Thoracic aorta (tissue), 2 donors: ENCODE results near the gene POLK. TPM values are rescaled to one million over a fixed set of nuclear protein-coding genes. Genes with fewer than 3 reads are reported as not detected.
"Not testable (repeated sequence)": the region's sequence is repeated elsewhere in the genome, so short reads cannot be mapped to it uniquely, and the experiment has no call there.

Experiments
- ATAC-seq: fragments of 150-250 bp; one replicate; pipeline ENCODE4 v1.8.0; 2017; ENCODE audit warnings: low read depth; ENCODE audit not compliant: insufficient number of reproducible peaks, low FRiP score
- DNase-seq: peaks from one replicate; pipeline ENCODE4 v3.0.0-alpha.2; 2020; ENCODE audit warnings: low spot score
- H3K27ac ChIP-seq, 2 donors: fragments of 200-600 bp; sonication (generic); 1 replicate in 1 of 2; 2 replicates in 1 of 2; pipeline ENCODE4 v1.5.1; 2016; ENCODE audit warnings: mild to moderate bottlenecking in 2 of 2, moderate library complexity in 2 of 2
- H3K27me3 ChIP-seq: fragments of 200-600 bp; sonication (generic); replicated peaks from 2 replicates; pipeline ENCODE4 v1.6.0; 2016; ENCODE audit warnings: mild to moderate bottlenecking; ENCODE audit not compliant: insufficient read depth
- H3K36me3 ChIP-seq: fragments of 200-600 bp; sonication (generic); one replicate; pipeline ENCODE4 v1.5.1; 2016
- H3K4me1 ChIP-seq, 2 donors: fragments of 200-600 bp; sonication (generic); 1 replicate in 1 of 2; 2 replicates in 1 of 2; pipeline versions ENCODE4 v1.5.1 to v1.6.0; 2016; ENCODE audit warnings: low read depth in 2 of 2, mild to moderate bottlenecking in 1 of 2; ENCODE audit not compliant: control insufficient read depth in 1 of 2
- H3K4me3 ChIP-seq: fragments of 200-600 bp; sonication (generic); 2 replicates; pipeline ENCODE4 v1.5.1; 2016; ENCODE audit warnings: mild to moderate bottlenecking
- H3K9me3 ChIP-seq: fragments of 200-600 bp; sonication (generic); 2 replicates; pipeline ENCODE4 v1.5.1; 2016
- total RNA-seq, 2 donors: library from RNA; depleted of rRNA; stranded (reverse); fragments of >200 nt; gene quantifications; one replicate each; pipeline versions ENCODE4 v1.1.0 to v1.2.3, GENCODE V29; 2016
- TF ChIP-seq, protein P1 (sequence below): fragments of 200-600 bp; sonication (generic); IDR thresholded peaks from one replicate; pipeline ENCODE4 v1.5.1; 2019; ENCODE audit warnings: antibody characterized with exemption

The POLK gene
- total RNA-seq, 2 donors from 2014 or later = 48.2 to 51.4 TPM

DNA sequence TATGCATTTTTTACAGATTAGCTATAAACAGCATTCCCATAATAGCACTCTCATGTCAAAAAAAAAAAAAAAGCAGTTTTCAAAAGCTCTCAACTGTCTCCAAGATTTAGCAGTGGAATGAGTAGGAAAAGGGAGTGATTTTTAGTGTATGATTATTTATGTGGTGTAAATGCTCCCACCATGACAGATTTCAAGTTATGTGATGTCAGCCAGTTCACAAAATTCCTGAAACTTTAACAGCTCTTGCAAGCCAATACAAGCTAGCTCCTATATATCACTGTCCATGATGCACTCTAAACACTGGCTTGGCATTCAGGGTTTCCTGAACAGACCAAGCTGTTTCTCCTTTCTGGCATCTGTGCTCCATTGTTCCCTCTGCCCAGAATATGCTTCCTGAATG, 91.7 kb downstream of the POLK start:
- Histone ChIP-seq H3K9me3 (no peaks in the 10 kb centered on the region), H3K27ac (no peak overlapping the region), H3K36me3 (peaks cover 9% of the 10 kb centered on the region), H3K4me3 (no peak overlapping the region), H3K4me1 (no peaks in the 10 kb centered on the region), H3K27me3 (no peaks in the 10 kb centered on the region)
- TF ChIP-seq, protein P1, sequence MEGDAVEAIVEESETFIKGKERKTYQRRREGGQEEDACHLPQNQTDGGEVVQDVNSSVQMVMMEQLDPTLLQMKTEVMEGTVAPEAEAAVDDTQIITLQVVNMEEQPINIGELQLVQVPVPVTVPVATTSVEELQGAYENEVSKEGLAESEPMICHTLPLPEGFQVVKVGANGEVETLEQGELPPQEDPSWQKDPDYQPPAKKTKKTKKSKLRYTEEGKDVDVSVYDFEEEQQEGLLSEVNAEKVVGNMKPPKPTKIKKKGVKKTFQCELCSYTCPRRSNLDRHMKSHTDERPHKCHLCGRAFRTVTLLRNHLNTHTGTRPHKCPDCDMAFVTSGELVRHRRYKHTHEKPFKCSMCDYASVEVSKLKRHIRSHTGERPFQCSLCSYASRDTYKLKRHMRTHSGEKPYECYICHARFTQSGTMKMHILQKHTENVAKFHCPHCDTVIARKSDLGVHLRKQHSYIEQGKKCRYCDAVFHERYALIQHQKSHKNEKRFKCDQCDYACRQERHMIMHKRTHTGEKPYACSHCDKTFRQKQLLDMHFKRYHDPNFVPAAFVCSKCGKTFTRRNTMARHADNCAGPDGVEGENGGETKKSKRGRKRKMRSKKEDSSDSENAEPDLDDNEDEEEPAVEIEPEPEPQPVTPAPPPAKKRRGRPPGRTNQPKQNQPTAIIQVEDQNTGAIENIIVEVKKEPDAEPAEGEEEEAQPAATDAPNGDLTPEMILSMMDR = no peak
- DNase-seq (no peak), ATAC-seq (no peak)

DNA sequence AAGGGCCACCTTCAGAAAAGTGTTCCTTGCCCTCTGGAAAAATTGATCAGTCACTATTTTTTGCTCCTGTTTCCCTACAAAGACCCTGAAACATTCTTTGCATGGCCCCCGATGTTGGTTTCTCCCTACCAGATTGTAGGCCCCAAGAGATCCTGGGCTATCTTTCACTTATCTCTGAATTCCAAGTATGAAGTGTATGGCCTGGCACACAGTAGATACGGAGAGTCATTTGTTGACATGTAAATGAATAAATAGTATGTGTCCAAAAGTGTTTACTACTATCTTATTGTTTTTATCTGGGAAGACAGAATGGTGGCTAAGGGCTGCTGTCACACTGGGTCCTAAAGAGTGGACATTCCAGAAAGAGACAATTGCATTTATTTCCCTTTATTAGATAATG, 92.1 kb downstream of the POLK start:
- DNase-seq (no peak), ATAC-seq (no peak)
- TF ChIP-seq, protein P1 = no peak
- peaks cover 9% of the 10 kb centered on the region for H3K36me3 ChIP-seq
- H3K27ac ChIP-seq = no peak overlapping the region
- H3K4me3 ChIP-seq = no peak overlapping the region
- H3K9me3 ChIP-seq = no peaks in the 10 kb centered on the region
- H3K27me3 ChIP-seq = no peaks in the 10 kb centered on the region
- H3K4me1 ChIP-seq = no peaks in the 10 kb centered on the region

DNA sequence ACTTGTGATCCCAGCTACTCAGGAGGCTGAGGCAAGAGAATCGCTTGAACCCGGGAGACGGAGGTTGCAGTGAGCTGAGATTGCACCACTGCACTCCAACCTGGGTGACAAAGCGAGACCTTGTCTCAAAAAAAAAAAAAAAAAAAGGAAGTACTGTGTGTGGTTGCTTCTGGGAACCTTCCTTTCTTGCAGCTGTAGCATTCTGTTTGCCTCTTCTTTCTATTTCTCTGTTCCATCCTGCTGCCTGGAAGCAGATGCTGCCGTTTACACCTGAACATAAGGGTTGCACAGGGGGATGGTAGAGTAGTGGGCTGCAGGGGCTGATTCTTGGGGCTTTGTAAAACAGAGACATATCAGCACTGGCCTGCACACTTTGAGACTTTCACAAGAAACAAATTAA, 95.7 kb downstream of the POLK start:
- H3K9me3 ChIP-seq, H3K4me3 ChIP-seq, H3K27ac ChIP-seq, ATAC-seq, H3K27me3 ChIP-seq, H3K36me3 ChIP-seq, DNase-seq: not testable (repeated sequence)
- peaks cover 0 to 10% of the 10 kb centered on the region in 2 donors for H3K4me1 ChIP-seq

DNA sequence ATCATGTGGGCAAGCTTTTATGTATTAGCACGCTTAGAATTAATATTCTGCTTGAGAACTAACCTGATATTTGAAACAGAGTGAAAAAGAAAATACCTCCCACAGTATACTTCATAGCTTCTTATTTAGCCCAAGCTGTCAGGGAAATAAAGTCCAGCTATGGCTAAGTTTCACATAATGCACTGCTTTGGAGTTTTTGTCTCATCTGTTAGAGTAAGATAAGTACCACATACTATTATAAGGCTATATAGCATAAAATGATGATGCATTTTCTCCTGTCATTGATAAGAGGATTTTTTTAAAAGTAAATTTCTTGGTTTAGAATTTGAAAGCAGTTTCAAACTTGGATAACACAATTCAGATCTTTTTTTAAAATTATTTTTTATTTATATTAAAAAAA, 97.2 kb downstream of the POLK start:
- H3K27ac ChIP-seq = no peak overlapping the region
- H3K9me3 ChIP-seq = no peaks in the 10 kb centered on the region
- TF ChIP-seq, protein P1 = no peak
- no peak for ATAC-seq
- H3K4me1 ChIP-seq = peaks cover 0 to 10% of the 10 kb centered on the region in 2 donors
- H3K4me3 ChIP-seq = no peak overlapping the region
- H3K36me3 ChIP-seq = peaks cover 4% of the 10 kb centered on the region
- H3K27me3 ChIP-seq = no peaks in the 10 kb centered on the region
- no peak for DNase-seq

DNA sequence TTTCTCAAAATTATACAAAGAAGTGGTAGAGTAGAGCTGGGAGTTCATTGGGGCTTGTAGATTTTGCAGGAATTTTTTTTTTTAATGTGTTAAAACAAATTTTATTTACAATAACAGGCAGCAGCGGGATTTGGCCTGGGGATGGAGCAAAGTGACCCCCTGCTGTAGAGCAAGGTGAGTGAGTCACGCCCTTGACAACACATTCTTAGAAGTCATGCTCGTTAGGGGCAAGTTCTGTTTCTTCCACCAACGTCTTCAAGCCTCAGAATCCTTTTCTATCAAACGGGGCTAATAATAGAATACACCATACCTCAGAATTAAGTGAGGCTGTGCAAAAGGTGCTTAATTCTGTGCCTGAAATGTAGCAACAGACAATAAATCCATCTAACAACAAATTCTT, 98.5 kb downstream of the POLK start:
- H3K4me3 ChIP-seq = no peak overlapping the region
- no peaks in the 10 kb centered on the region for H3K27me3 ChIP-seq
- DNase-seq (no peak), ATAC-seq (no peak)
- no peaks in the 10 kb centered on the region for H3K36me3 ChIP-seq
- TF ChIP-seq, protein P1 = no peak
- H3K9me3 ChIP-seq = no peaks in the 10 kb centered on the region
- peaks cover 0 to 10% of the 10 kb centered on the region in 2 donors for H3K4me1 ChIP-seq
- no peak overlapping the region for H3K27ac ChIP-seq

DNA sequence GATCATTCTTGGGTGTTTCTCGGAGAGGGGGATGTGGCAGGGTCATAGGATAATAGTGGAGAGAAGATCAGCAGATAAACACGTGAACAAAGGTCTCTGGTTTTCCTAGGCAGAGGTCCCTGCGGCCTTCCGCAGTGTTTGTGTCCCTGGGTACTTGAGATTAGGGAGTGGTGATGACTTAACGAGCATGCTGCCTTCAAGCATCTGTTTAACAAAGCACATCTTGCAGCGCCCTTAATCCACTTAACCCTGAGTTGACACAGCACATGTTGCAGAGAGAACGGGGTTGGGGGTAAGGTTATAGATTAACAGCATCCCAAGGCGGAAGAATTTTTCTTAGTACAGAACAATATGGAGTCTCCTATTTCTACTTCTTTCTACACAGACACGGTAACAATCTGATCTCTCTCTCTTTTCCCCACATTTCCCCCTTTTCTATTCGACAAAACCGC, 99.2 kb downstream of the POLK start:
- not testable (repeated sequence) for ATAC-seq, H3K27ac ChIP-seq
- peak overlapping the region; percentile 75 for H3K4me3 ChIP-seq

More for the DNA sequence above, 99.2 kb downstream of the POLK start:
- not testable (repeated sequence) for H3K9me3 ChIP-seq, H3K27me3 ChIP-seq, H3K36me3 ChIP-seq, DNase-seq
- H3K4me1 ChIP-seq = peaks cover 0 to 10% of the 10 kb centered on the region in 2 donors
